K562 (cell line): ENCODE data around the gene DHCR7. TPM values are rescaled to one million over a fixed set of nuclear protein-coding genes. Genes with fewer than 3 reads are reported as not detected.
A peak's percentile ranks its signal among the peaks of the same experiment; 100 is the strongest.

Experiments used
- GABPB1 ChIP-seq: sonication (generic); formaldehyde crosslinking; IDR thresholded peaks from 2 replicates; pipeline ENCODE4 v1.8.0; 2022; ENCODE audit warnings: mild to moderate bottlenecking, missing genetic modification reagents
- GABPB2 ChIP-seq: fragments of 250-450 bp; sonication (Bioruptor Pico); conservative IDR thresholded peaks from 2 replicates; pipeline ENCODE4 v1.5.1; 2021; ENCODE audit warnings: mild to moderate bottlenecking
- LCOR ChIP-seq: sonication (generic); formaldehyde crosslinking; IDR thresholded peaks from 2 replicates; pipeline ENCODE4 v1.8.0; 2022; ENCODE audit warnings: mild to moderate bottlenecking, missing genetic modification reagents
- NR4A1 ChIP-seq, 2 experiments: fragments of 250-450 bp in 1 of 2; fragments of 450-650 bp in 1 of 2; sonication (Bioruptor Pico) in 1 of 2; IDR thresholded peaks; 2 replicates each; pipeline versions ENCODE4 v1.4.0 to v1.6.1; 2016 to 2020; ENCODE audit warnings: mild to moderate bottlenecking in 2 of 2, missing compliant biosample characterization in 1 of 2, missing genetic modification characterization in 1 of 2, moderate library complexity in 1 of 2
- PPARD ChIP-seq: fragments of 250-450 bp; sonication (Bioruptor Pico); IDR thresholded peaks from 2 replicates; pipeline ENCODE4 v1.8.0; 2022; ENCODE audit warnings: inconsistent platforms, mild to moderate bottlenecking, moderate library complexity
- RAD51 ChIP-seq: fragments of 450-650 bp; IDR thresholded peaks from 2 replicates; pipeline ENCODE4 v1.7.1; 2016; ENCODE audit warnings: low read depth, mild to moderate bottlenecking, borderline replicate concordance
- RBM14 ChIP-seq: fragments of 200-400 bp; formaldehyde crosslinking; IDR thresholded peaks from 2 replicates; pipeline ENCODE4 v1.6.1; 2018; ENCODE audit warnings: low read depth, mild to moderate bottlenecking, low read length, moderate library complexity, borderline replicate concordance; ENCODE audit not compliant: insufficient read depth
- SOX6 ChIP-seq: fragments of 450-650 bp; IDR thresholded peaks from 2 replicates; pipeline ENCODE4 v1.6.1; 2014; ENCODE audit warnings: mild to moderate bottlenecking
- ZNF124 ChIP-seq: sonication (generic); formaldehyde crosslinking; IDR thresholded peaks from 2 replicates; pipeline ENCODE4 v1.8.1; 2022; ENCODE audit warnings: missing genetic modification reagents
- ZNF239 ChIP-seq: fragments of 250-450 bp; sonication (Bioruptor Pico); IDR thresholded peaks from 2 replicates; pipeline ENCODE4 v1.4.0; 2020; ENCODE audit warnings: mild to moderate bottlenecking
- ZSCAN32 ChIP-seq: fragments of 450-650 bp; formaldehyde crosslinking; IDR thresholded peaks from 2 replicates; pipeline ENCODE4 v1.4.0; 2020; ENCODE audit warnings: mild to moderate bottlenecking, moderate library complexity
- polyA plus RNA-seq, 8 experiments: library from polyadenylated mRNA; depleted of rRNA in 4 of 8; stranded (reverse) in 5 of 8; unstranded in 3 of 8; fragments of >200 nt; fragmentation: Nextera tagmentation in 2 of 8; fragmentation: Illumina TruSeq in 1 of 8; extraction: Ambion mirVana in 2 of 8; extraction: Trizol in 1 of 8; gene quantifications; 2 replicates each; pipeline versions ENCODE4 v1.2.1 to v1.2.3, GENCODE V29; 2011 to 2014; ENCODE audit warnings: inconsistent platforms in 1 of 8, missing spikeins in 1 of 8
- total RNA-seq, 7 experiments: library from RNA; depleted of rRNA in 6 of 7; stranded (reverse); fragments of >200 nt in 6 of 7; fragmentation: Illumina TruSeq in 2 of 7; extraction: Trizol in 2 of 7; gene quantifications; 2 replicates each; pipeline versions ENCODE4 v1.2.1 to v1.2.3, GENCODE V29; 2011 to 2021; ENCODE audit warnings: low replicate concordance in 1 of 7
- TF ChIP-seq, protein P1 (sequence below): fragments of 450-650 bp; formaldehyde crosslinking; conservative IDR thresholded peaks from 2 replicates; pipeline ENCODE4 v1.4.0; 2022; ENCODE audit warnings: mild to moderate bottlenecking, missing genetic modification characterization
- TF ChIP-seq, protein P2 (sequence below): fragments of 250-450 bp; sonication (Bioruptor Pico); IDR thresholded peaks from 2 replicates; pipeline ENCODE4 v1.5.0; 2021; ENCODE audit warnings: mild to moderate bottlenecking, moderate library complexity
- TF ChIP-seq, protein P3 (sequence below): sonication (generic); formaldehyde crosslinking; IDR thresholded peaks from 2 replicates; pipeline ENCODE4 v1.8.0; 2022; ENCODE audit warnings: mild to moderate bottlenecking, missing genetic modification reagents

Gene DHCR7
- total and polyA plus RNA-seq, 9 of the 15 experiments (the other 6 are each of a cell fraction or from before 2014, with no cell fraction given) = 8.4 to 192 (median 82.4) TPM

DNA sequence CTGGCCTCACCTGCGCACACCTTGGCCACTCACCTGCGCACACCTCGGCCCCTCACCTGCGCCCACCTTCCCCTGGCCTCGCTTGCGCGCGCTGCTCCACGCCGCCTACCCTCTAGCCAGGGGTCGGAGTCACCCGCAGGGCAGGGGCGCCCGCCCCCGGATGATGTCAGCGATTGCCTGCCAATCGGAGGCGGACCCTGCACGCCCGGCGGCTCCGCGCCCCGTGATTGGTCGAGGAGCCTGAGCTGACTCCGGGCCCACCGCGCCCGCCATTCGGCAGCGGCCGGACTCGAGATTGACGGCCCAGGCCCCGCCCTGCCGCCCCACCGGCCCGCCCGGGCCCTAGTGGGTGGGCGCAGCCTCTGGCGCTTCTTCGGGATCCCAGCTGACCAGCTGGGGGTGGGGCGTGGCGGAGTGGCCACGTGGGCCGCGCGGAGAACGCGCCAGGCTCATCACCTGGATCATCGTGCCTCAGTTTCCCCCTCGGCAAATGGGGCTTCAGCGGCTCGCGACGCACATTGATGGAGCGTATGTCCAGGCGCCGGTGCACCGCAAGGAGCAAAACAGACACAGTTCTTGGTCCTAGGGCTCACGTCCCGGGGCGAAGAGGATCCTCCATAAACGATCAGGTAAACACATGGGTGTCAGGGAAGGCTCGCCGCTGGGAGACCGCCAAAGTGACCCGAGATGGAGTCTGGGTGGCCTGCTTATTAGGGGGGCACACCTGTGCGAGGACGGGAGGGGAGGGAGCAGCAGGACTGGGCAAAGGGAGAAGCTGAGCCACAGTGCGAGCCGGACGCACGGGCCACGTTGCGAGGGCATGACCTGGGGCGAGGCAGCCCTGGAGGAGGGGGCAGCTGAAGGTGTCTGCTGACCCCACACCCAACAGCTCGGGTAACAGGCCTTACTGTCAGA is at the start of gene DHCR7 (continued):
- TF ChIP-seq, protein P1, sequence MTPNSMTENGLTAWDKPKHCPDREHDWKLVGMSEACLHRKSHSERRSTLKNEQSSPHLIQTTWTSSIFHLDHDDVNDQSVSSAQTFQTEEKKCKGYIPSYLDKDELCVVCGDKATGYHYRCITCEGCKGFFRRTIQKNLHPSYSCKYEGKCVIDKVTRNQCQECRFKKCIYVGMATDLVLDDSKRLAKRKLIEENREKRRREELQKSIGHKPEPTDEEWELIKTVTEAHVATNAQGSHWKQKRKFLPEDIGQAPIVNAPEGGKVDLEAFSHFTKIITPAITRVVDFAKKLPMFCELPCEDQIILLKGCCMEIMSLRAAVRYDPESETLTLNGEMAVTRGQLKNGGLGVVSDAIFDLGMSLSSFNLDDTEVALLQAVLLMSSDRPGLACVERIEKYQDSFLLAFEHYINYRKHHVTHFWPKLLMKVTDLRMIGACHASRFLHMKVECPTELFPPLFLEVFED (CRISPR knock-in tag) = no peak
- TF ChIP-seq, protein P2, sequence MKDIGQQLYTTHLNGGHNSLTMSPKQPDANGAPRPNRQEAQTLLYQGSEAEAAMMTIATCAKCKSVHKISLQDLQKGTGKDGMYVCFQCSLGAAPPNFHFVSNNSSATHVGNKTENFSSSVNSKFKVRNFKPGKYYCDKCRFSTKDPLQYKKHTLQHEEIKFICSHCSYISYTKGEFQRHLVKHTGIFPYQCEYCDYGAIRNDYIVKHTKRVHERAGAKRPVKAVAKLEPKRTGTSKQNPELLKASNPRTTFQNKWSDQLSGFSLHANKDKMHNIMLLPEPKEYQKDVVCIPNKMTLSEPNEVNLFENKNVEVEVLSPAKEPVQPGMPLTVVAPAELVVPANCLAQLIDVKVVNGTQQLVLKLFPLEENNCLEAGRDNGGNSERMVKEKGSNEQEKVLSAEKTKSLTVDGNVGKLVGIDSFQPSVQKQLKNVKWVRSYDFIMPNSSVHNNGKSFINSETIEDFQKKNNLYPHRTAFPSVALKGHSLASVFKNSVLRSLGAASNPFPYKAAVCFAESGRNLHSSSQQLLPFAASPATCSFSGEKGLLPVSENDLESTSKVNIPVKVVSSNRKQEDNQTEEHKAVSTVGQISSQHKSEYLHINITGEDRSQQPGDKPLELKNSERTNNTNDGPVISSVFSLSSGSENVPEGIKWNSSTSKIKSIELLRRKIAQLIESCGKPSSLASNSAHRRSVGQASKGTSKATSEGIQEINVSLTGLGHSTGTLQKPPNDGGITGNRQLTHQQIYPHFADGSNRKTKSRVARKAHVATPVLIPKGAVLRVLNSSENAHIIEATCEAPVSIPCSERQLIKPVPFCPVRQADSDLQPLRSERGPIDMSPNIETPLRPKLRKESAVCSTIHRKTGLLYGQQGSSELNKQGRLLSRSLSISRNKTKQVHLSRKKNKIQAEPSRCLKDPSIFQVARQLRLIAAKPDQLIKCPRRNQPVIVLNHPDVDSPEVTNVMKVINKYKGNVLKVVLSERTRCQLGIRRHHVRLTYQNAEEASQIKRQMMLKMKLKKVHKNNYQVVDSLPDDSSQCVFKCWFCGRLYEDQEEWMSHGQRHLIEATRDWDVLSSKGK (CRISPR knock-in tag) = no peak
- TF ChIP-seq GABPB1 (CRISPR knock-in tag) = peak; percentile 48; the same call in 1 of the 2 replicates
- TF ChIP-seq RBM14 = no peak
- TF ChIP-seq NR4A1 (CRISPR knock-in tag; IDR thresholded peaks at IDR 0.05) = no peak
- TF ChIP-seq NR4A1 (tag; IDR thresholded peaks at IDR 0.05) = no peak
- no peak for TF ChIP-seq GABPB2 (CRISPR knock-in tag)
- TF ChIP-seq, protein P3, sequence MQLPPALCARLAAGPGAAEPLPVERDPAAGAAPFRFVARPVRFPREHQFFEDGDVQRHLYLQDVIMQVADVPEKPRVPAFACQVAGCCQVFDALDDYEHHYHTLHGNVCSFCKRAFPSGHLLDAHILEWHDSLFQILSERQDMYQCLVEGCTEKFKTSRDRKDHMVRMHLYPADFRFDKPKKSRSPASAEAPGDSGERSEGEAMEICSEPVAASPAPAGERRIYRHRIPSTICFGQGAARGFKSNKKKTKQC (CRISPR knock-in tag) = no peak
- TF ChIP-seq LCOR (CRISPR knock-in tag) = no peak
- no peak for TF ChIP-seq ZNF239 (CRISPR knock-in tag)
- TF ChIP-seq ZSCAN32 (CRISPR knock-in tag) = no peak
- TF ChIP-seq RAD51 = peak; percentile 70; the same call in 1 of the 2 replicates
- TF ChIP-seq PPARD = no peak
- TF ChIP-seq SOX6 = no peak
- no peak for TF ChIP-seq ZNF124 (CRISPR knock-in tag)
